Glutamatergic neuron (in vitro differentiated cells): ENCODE measurements around the gene PRXL2A. TPM values are rescaled to one million over a fixed set of nuclear protein-coding genes. Genes with fewer than 3 reads are reported as not detected.

ENCODE experiments used
- DNase-seq: peaks from one replicate; pipeline ENCODE4 v3.0.0; 2022
- H3K27ac Mint-ChIP-seq: one replicate; pipeline ENCODE4 v1.8.0; 2020; ENCODE audit warnings: mild to moderate bottlenecking, mixed read lengths, inconsistent platforms; ENCODE audit not compliant: unreplicated experiment
- H3K27me3 Mint-ChIP-seq: one replicate; pipeline ENCODE4 v1.8.0; 2020; ENCODE audit warnings: mild to moderate bottlenecking, moderate library complexity, mixed read lengths, inconsistent platforms; ENCODE audit not compliant: unreplicated experiment
- H3K36me3 Mint-ChIP-seq: one replicate; pipeline ENCODE4 v1.8.0; 2020; ENCODE audit warnings: mild to moderate bottlenecking, mixed read lengths, inconsistent platforms; ENCODE audit not compliant: unreplicated experiment
- H3K4me1 Mint-ChIP-seq: one replicate; pipeline ENCODE4 v1.8.0; 2020; ENCODE audit warnings: mild to moderate bottlenecking, low read depth, mixed read lengths, inconsistent platforms; ENCODE audit not compliant: unreplicated experiment
- H3K4me3 Mint-ChIP-seq: one replicate; pipeline ENCODE4 v1.8.0; 2020; ENCODE audit warnings: mild to moderate bottlenecking, mixed read lengths, inconsistent platforms; ENCODE audit not compliant: unreplicated experiment
- H3K9me3 Mint-ChIP-seq: one replicate; pipeline ENCODE4 v1.8.0; 2020; ENCODE audit warnings: mild to moderate bottlenecking, moderate library complexity, mixed read lengths, inconsistent platforms; ENCODE audit not compliant: unreplicated experiment
- CTCF ChIP-seq: fragments of 200-600 bp; sonication (generic); IDR thresholded peaks from one replicate; pipeline ENCODE4 v1.5.0; 2021; ENCODE audit not compliant: partially characterized antibody, unreplicated experiment
- total RNA-seq: library from RNA; stranded (reverse); fragmentation: NEBNext Ultra II Directional; extraction: Animal tissue kit (Norgen Biotek cat#: 25700); gene quantifications from one replicate; pipeline ENCODE4 v1.2.1, GENCODE V29; 2021; ENCODE audit not compliant: unreplicated experiment

The PRXL2A gene
- total RNA-seq, 1 donor from 2014 or later, result 164 TPM

- peaks cover 8% of the 10 kb centered on the region for H3K9me3 Mint-ChIP-seq
- DNase-seq, result no peak
- no peaks in the 10 kb centered on the region for H3K36me3 Mint-ChIP-seq
- peaks cover 4% of the 10 kb centered on the region for H3K27me3 Mint-ChIP-seq
- H3K27ac Mint-ChIP-seq, result peak overlapping the region; percentile 67
- H3K4me1 Mint-ChIP-seq, result peaks cover 55% of the 10 kb centered on the region
- peak overlapping the region; percentile 92 for H3K4me3 Mint-ChIP-seq
- TF ChIP-seq CTCF, result no peak
Measured at GRCh38 chr10:80410122-80410521, 1.8 kb downstream of the PRXL2A start.

GRCh38 chr10:80410578-80411145 lies 2.3 kb downstream of the PRXL2A start:
- Mint-ChIP-seq H3K27ac (no peak overlapping the region), H3K4me1 (peaks cover 56% of the 10 kb centered on the region), H3K36me3 (peaks cover 3% of the 10 kb centered on the region), H3K4me3 (peak overlapping the region; percentile 57), H3K9me3 (peaks cover 9% of the 10 kb centered on the region), H3K27me3 (peaks cover 7% of the 10 kb centered on the region)
- no peak for TF ChIP-seq CTCF
- DNase-seq, result no peak

GRCh38 chr10:80411267-80411668 lies 2.9 kb downstream of the PRXL2A start:
- Mint-ChIP-seq H3K27me3 (peaks cover 7% of the 10 kb centered on the region), H3K27ac (no peak overlapping the region), H3K4me3 (peak overlapping the region; percentile 57), H3K4me1 (peaks cover 56% of the 10 kb centered on the region), H3K36me3 (peaks cover 4% of the 10 kb centered on the region), H3K9me3 (peaks cover 9% of the 10 kb centered on the region)
- TF ChIP-seq CTCF, result no peak
- DNase-seq, result no peak

GRCh38 chr10:80411681-80412220 lies 3.4 kb downstream of the PRXL2A start:
- no peak for TF ChIP-seq CTCF
- peaks cover 7% of the 10 kb centered on the region for H3K27me3 Mint-ChIP-seq
- no peak for DNase-seq
- no peak overlapping the region for H3K27ac Mint-ChIP-seq
- peaks cover 9% of the 10 kb centered on the region for H3K9me3 Mint-ChIP-seq
- peaks cover 59% of the 10 kb centered on the region for H3K4me1 Mint-ChIP-seq
- H3K36me3 Mint-ChIP-seq, result peaks cover 4% of the 10 kb centered on the region
- H3K4me3 Mint-ChIP-seq, result no peak overlapping the region

GRCh38 chr10:80412486-80412885 lies 4.1 kb downstream of the PRXL2A start:
- H3K27ac Mint-ChIP-seq, result no peak overlapping the region
- peaks cover 9% of the 10 kb centered on the region for H3K9me3 Mint-ChIP-seq
- peaks cover 4% of the 10 kb centered on the region for H3K36me3 Mint-ChIP-seq
- no peak for DNase-seq
- peaks cover 7% of the 10 kb centered on the region for H3K27me3 Mint-ChIP-seq
- H3K4me1 Mint-ChIP-seq, result peaks cover 64% of the 10 kb centered on the region
- no peak for TF ChIP-seq CTCF
- H3K4me3 Mint-ChIP-seq, result peak overlapping the region; percentile 7
